CD4-positive, alpha-beta T cell treated with Interferon alpha-2 for 1 hour (primary cell): ENCODE results near the gene APOBEC3A.
"Not testable (repeated sequence)": the region's sequence is repeated elsewhere in the genome, so short reads cannot be mapped to it uniquely, and the experiment has no call there.

Experiments used
- DNase-seq, 2 donors: peaks; one replicate each; pipeline ENCODE4 v3.0.0-alpha.2; 2020 to 2022

APOBEC3A gene

GRCh38 chr22:38981992-38982927, 24.9 kb downstream of the APOBEC3A start, which contains the start of gene APOBEC3B:
Gene APOBEC3B (plus strand): TSS chr22:38982347. CDS start chr22:38982454, 107 bp downstream.
- DNase-seq, result peak; percentile 81 to 85

- no peak for DNase-seq
These were observed 26.8 kb downstream of the APOBEC3A start for GRCh38 chr22:38984224-38984623.

- peak; percentile 78 to 89 for DNase-seq
These were observed 27.7 kb downstream of the APOBEC3A start for GRCh38 chr22:38984784-38985757.

GRCh38 chr22:38986629-38987028, 29.2 kb downstream of the APOBEC3A start:
- DNase-seq, result no peak

- DNase-seq, result no peak
These were observed 29.9 kb downstream of the APOBEC3A start for GRCh38 chr22:38987171-38987895.

- DNase-seq, result peak in 1 of 2 donors; percentile 26
These were observed 32.1 kb downstream of the APOBEC3A start for GRCh38 chr22:38989466-38989865.

GRCh38 chr22:38992871-38993371, 35.5 kb downstream of the APOBEC3A start:
- not testable (repeated sequence) for DNase-seq

GRCh38 chr22:38996105-38996504, 38.7 kb downstream of the APOBEC3A start:
- DNase-seq, result no peak

GRCh38 chr22:38997518-38997917, 40.1 kb downstream of the APOBEC3A start:
- no peak for DNase-seq

GRCh38 chr22:39003165-39003638, 45.8 kb downstream of the APOBEC3A start:
- DNase-seq, result peak; percentile 79 to 86

- no peak for DNase-seq
These were observed 49.8 kb downstream of the APOBEC3A start for GRCh38 chr22:39007177-39007576.

GRCh38 chr22:39008271-39008850, 51.0 kb downstream of the APOBEC3A start:
- not testable (repeated sequence) for DNase-seq

GRCh38 chr22:39010946-39011345, 53.5 kb downstream of the APOBEC3A start:
- DNase-seq, result no peak
